HFFc6 (cell line): Measurements from ENCODE around the gene OSGEP. TPM values are rescaled to one million over a fixed set of nuclear protein-coding genes. Genes with fewer than 3 reads are reported as not detected.

Experiments
- DNase-seq: peaks from one replicate; pipeline ENCODE4 v3.0.0-alpha.2; 2018
- H3K27ac Mint-ChIP-seq: 2 replicates; pipeline ENCODE4 v1.8.0; 2020; ENCODE audit warnings: mild to moderate bottlenecking, mixed read lengths
- H3K27me3 Mint-ChIP-seq: 2 replicates; pipeline ENCODE4 v1.8.0; 2021; ENCODE audit warnings: mild to moderate bottlenecking, moderate library complexity, mixed read lengths; ENCODE audit not compliant: insufficient read depth
- H3K36me3 Mint-ChIP-seq: 2 replicates; pipeline ENCODE4 v1.8.0; 2021; ENCODE audit warnings: low read depth, mixed read lengths
- H3K4me1 Mint-ChIP-seq: 2 replicates; pipeline ENCODE4 v1.8.0; 2020; ENCODE audit warnings: low read depth, mixed read lengths
- H3K4me3 Mint-ChIP-seq: 2 replicates; pipeline ENCODE4 v1.8.0; 2020; ENCODE audit warnings: mild to moderate bottlenecking, moderate library complexity, mixed read lengths
- H3K9me3 Mint-ChIP-seq: 2 replicates; pipeline ENCODE4 v1.8.0; 2020; ENCODE audit warnings: mild to moderate bottlenecking, mixed read lengths
- total RNA-seq, 6 experiments: library from RNA; stranded (reverse); fragmentation: NEBNext Ultra II Directional; extraction: Animal tissue kit (Norgen Biotek cat#: 25700); gene quantifications; 2 replicates in 1 of 6; 3 replicates in 5 of 6; pipeline ENCODE4 v1.2.3, GENCODE V29; 2021
- TF ChIP-seq, protein P1 (sequence below): fragments of 200-600 bp; sonication (generic); IDR thresholded peaks from 2 replicates; pipeline ENCODE4 v1.5.0; 2021; ENCODE audit warnings: antibody characterized with exemption, mild to moderate bottlenecking

Gene OSGEP
- total RNA-seq, 6 experiments from 2014 or later, result 26.4 to 33.8 (median 30.7) TPM

GRCh38 chr14:20498622-20499021, 44.0 kb upstream of the OSGEP start:
- DNase-seq, result no peak
- H3K36me3 Mint-ChIP-seq, result no peaks in the 10 kb centered on the region; the same call in 1 of the 2 replicates
- no peak overlapping the region for H3K27ac Mint-ChIP-seq
- peaks cover 21% of the 10 kb centered on the region for H3K4me1 Mint-ChIP-seq
- H3K4me3 Mint-ChIP-seq, result no peak overlapping the region
- TF ChIP-seq, protein P1, sequence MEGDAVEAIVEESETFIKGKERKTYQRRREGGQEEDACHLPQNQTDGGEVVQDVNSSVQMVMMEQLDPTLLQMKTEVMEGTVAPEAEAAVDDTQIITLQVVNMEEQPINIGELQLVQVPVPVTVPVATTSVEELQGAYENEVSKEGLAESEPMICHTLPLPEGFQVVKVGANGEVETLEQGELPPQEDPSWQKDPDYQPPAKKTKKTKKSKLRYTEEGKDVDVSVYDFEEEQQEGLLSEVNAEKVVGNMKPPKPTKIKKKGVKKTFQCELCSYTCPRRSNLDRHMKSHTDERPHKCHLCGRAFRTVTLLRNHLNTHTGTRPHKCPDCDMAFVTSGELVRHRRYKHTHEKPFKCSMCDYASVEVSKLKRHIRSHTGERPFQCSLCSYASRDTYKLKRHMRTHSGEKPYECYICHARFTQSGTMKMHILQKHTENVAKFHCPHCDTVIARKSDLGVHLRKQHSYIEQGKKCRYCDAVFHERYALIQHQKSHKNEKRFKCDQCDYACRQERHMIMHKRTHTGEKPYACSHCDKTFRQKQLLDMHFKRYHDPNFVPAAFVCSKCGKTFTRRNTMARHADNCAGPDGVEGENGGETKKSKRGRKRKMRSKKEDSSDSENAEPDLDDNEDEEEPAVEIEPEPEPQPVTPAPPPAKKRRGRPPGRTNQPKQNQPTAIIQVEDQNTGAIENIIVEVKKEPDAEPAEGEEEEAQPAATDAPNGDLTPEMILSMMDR, result no peak
- H3K9me3 Mint-ChIP-seq, result no peaks in the 10 kb centered on the region; the same call in 1 of the 2 replicates
- H3K27me3 Mint-ChIP-seq, result peaks cover 2% of the 10 kb centered on the region

- no peak overlapping the region for H3K27ac Mint-ChIP-seq
- peaks cover 40% of the 10 kb centered on the region for H3K4me1 Mint-ChIP-seq
- peaks cover 4% of the 10 kb centered on the region for H3K27me3 Mint-ChIP-seq
- TF ChIP-seq, protein P1, result no peak
- H3K4me3 Mint-ChIP-seq, result no peak overlapping the region
- no peaks in the 10 kb centered on the region; the same call in 1 of the 2 replicates for H3K36me3 Mint-ChIP-seq
- H3K9me3 Mint-ChIP-seq, result no peaks in the 10 kb centered on the region
- DNase-seq, result no peak
These were observed 40.5 kb upstream of the OSGEP start for GRCh38 chr14:20494935-20495766.

DNA sequence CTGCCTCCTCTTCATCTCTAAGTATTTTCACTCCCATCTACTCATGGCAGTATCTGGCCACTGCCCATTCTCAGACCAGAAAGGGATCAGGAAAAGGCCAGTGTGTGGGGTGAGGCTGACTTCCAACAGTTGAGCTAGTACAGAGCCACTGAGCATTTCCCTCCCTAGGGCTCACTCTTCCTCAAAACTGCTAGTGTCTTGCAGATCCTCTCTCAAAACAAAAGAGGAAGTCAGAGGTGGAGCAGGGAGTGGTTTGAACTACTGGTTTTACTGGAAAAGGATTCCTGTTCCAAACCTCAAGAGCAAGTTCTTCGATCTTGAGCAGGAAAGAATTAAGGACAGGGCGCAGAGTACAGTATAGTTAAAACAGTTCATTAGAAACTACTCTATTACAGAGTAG, 39.0 kb upstream of the OSGEP start:
- Mint-ChIP-seq H3K27me3 (peaks cover 4% of the 10 kb centered on the region), H3K27ac (no peak overlapping the region), H3K4me3 (no peak overlapping the region), H3K9me3 (no peaks in the 10 kb centered on the region), H3K36me3 (no peaks in the 10 kb centered on the region; the same call in 1 of the 2 replicates), H3K4me1 (peaks cover 50% of the 10 kb centered on the region)
- no peak for DNase-seq
- TF ChIP-seq, protein P1, result no peak

DNA sequence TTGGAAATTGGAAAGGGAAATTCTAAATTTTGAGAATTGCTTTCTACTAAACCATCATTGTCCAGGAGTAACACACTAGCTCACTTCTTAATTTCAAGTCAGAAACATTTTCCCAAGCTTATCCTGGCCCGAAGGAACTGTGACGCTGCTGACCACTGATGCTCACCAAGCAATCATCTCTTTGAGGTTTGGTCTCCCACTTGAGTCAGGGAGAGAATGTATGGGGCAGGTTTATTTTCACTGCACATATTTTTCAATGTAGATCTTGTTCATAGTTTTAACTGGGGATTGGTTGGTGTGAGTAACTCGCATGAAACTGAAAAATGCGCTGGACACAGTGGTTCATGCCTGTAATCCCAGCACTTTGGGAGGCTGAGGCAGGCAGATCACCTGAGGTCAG, 37.9 kb upstream of the OSGEP start:
- Mint-ChIP-seq H3K27ac (no peak overlapping the region), H3K4me3 (no peak overlapping the region), H3K9me3 (no peaks in the 10 kb centered on the region), H3K36me3 (no peaks in the 10 kb centered on the region; the same call in 1 of the 2 replicates), H3K4me1 (peaks cover 50% of the 10 kb centered on the region), H3K27me3 (peaks cover 4% of the 10 kb centered on the region)
- TF ChIP-seq, protein P1, result no peak
- DNase-seq, result no peak

DNA sequence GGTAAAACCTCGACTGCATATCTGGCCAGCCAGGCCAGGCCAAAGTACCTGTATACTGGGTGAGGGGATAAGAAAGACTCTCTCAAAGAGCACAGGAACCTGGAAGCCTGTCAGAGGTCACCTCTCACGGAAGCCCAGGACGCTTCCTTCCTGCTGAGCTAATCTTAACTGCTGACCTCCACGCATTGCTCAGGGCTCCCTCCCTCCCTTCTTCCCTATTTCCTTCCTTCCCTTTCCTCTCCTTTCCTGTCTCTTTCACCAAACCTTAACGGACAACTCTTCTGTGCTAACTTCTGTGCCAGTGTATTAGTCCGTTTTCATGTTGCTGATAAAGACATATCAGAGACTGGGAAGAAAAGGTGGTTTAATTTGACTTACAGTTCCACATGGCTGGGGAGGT, 36.0 kb upstream of the OSGEP start:
- peaks cover 5% of the 10 kb centered on the region for H3K27me3 Mint-ChIP-seq
- no peak overlapping the region for H3K27ac Mint-ChIP-seq
- H3K9me3 Mint-ChIP-seq, result no peaks in the 10 kb centered on the region
- DNase-seq, result no peak
- H3K4me3 Mint-ChIP-seq, result no peak overlapping the region
- no peaks in the 10 kb centered on the region; the same call in 1 of the 2 replicates for H3K36me3 Mint-ChIP-seq
- peaks cover 45% of the 10 kb centered on the region for H3K4me1 Mint-ChIP-seq
- TF ChIP-seq, protein P1, result no peak
